GM23248 (cell line): ENCODE measurements around the gene AMFR.

Experiments
- EZH2 ChIP-seq: fragments of 200-600 bp; sonication (generic); IDR thresholded peaks from 2 replicates; pipeline ENCODE4 v1.6.1; 2018; ENCODE audit warnings: antibody characterized with exemption, mild to moderate bottlenecking; ENCODE audit not compliant: insufficient read depth, poor library complexity, severe bottlenecking
- EZH2phosphoT487 ChIP-seq: fragments of 200-600 bp; sonication (generic); IDR thresholded peaks from 2 replicates; pipeline ENCODE4 v1.6.1; 2018; ENCODE audit warnings: antibody characterized with exemption, moderate library complexity, mild to moderate bottlenecking, low read depth; ENCODE audit not compliant: insufficient read depth

- TF ChIP-seq EZH2 (no peak), EZH2phosphoT487 (no peak)
Measured at GRCh38 chr16:56414366-56414765, 11.0 kb downstream of the AMFR start.
